SK-N-SH (cell line): Measurements from ENCODE around the gene FCHO1.

ENCODE experiments used
- EP300 ChIP-seq, 2 experiments: IDR thresholded peaks; 2 replicates each; pipeline versions ENCODE4 v1.4.0 to v1.6.1; 2012; ENCODE audit warnings: borderline replicate concordance in 1 of 2, low read depth in 1 of 2, low read length in 1 of 2
- EZH2phosphoT487 ChIP-seq: fragments of 200-600 bp; sonication (generic); IDR thresholded peaks from 2 replicates; pipeline ENCODE4 v1.6.1; 2017; ENCODE audit warnings: low read depth, mixed run types, mild to moderate bottlenecking, antibody characterized with exemption, moderate library complexity, borderline replicate concordance
- JUND ChIP-seq: IDR thresholded peaks from 2 replicates; pipeline ENCODE4 v1.4.0; 2012
- MXI1 ChIP-seq: IDR thresholded peaks from 2 replicates; pipeline ENCODE4 v1.6.1; 2012; ENCODE audit warnings: mild to moderate bottlenecking, low read depth, low read length, improper control_type of control experiment
- NFIC ChIP-seq: IDR thresholded peaks from 2 replicates; pipeline ENCODE4 v1.4.0; 2012; ENCODE audit warnings: borderline replicate concordance
- NRF1 ChIP-seq: IDR thresholded peaks from 2 replicates; pipeline ENCODE4 v1.6.1; 2012; ENCODE audit warnings: low read depth, mild to moderate bottlenecking, low read length
- RAD21 ChIP-seq: IDR thresholded peaks from 2 replicates; pipeline ENCODE4 v1.6.1; 2012; ENCODE audit warnings: mild to moderate bottlenecking, low read length
- SIN3A ChIP-seq: IDR thresholded peaks from 2 replicates; pipeline ENCODE4 v1.6.1; 2012; ENCODE audit warnings: low read depth, mild to moderate bottlenecking, low read length, moderate library complexity, borderline replicate concordance
- TAF1 ChIP-seq: IDR thresholded peaks from 2 replicates; pipeline ENCODE4 v1.6.1; 2012; ENCODE audit warnings: low read depth, mild to moderate bottlenecking, low read length, moderate library complexity, borderline replicate concordance
- YY1 ChIP-seq: IDR thresholded peaks from 2 replicates; pipeline ENCODE4 v1.4.0; 2012; ENCODE audit warnings: low read depth, mild to moderate bottlenecking
- TF ChIP-seq, protein P1 (sequence below): IDR thresholded peaks from 2 replicates; pipeline ENCODE4 v1.6.1; 2012; ENCODE audit warnings: mild to moderate bottlenecking, low read depth, low read length, moderate library complexity
- TF ChIP-seq, protein P2 (sequence below): fragments of 200-600 bp; sonication (generic); IDR thresholded peaks from 2 replicates; pipeline ENCODE4 v1.6.1; 2017; ENCODE audit warnings: antibody characterized with exemption, mild to moderate bottlenecking, moderate library complexity
- TF ChIP-seq, protein P3 (sequence below): fragments of 150-350 bp; IDR thresholded peaks from 2 replicates; pipeline ENCODE4 v1.6.1; 2017; ENCODE audit warnings: antibody characterized with exemption, low read length, low read depth, borderline replicate concordance

DNA sequence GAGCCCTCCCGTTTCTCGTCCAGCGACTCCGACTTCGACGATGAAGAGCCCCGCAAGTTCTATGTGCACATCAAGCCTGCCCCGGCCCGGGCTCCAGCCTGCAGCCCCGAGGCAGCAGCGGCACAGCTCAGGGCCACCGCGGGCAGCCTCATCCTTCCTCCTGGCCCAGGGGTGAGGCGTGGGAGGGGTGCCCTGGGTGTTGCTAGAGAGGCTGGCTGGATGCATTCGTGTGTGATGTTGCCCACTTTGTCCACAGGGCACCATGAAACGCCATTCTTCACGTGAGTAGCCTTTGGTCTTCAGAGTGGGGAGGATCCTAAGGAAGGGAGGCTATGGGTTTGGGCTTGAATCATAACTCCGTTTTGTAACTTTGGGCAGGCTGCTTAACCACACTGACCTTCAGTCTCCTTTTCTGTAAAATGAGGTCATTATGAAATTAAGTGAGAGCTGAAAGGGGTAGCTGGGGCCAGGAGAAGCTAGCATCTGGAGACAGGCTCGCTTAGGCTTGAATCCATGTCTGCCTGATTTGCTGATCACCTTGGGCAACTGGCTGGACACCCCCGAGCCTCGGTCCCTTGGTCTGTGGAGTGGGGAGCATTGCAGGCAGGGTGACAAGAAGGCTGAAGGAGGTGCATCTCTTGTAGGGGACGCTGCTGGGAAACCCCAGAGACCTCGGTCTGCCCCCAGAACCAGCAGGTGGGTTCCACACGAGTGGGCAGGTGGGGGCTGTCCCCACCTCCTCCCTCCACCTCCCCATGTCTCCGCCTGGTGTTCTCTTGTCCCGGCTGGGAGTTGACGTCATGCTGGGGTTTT lies 24.9 kb downstream of the FCHO1 start:
- TF ChIP-seq, protein P1, sequence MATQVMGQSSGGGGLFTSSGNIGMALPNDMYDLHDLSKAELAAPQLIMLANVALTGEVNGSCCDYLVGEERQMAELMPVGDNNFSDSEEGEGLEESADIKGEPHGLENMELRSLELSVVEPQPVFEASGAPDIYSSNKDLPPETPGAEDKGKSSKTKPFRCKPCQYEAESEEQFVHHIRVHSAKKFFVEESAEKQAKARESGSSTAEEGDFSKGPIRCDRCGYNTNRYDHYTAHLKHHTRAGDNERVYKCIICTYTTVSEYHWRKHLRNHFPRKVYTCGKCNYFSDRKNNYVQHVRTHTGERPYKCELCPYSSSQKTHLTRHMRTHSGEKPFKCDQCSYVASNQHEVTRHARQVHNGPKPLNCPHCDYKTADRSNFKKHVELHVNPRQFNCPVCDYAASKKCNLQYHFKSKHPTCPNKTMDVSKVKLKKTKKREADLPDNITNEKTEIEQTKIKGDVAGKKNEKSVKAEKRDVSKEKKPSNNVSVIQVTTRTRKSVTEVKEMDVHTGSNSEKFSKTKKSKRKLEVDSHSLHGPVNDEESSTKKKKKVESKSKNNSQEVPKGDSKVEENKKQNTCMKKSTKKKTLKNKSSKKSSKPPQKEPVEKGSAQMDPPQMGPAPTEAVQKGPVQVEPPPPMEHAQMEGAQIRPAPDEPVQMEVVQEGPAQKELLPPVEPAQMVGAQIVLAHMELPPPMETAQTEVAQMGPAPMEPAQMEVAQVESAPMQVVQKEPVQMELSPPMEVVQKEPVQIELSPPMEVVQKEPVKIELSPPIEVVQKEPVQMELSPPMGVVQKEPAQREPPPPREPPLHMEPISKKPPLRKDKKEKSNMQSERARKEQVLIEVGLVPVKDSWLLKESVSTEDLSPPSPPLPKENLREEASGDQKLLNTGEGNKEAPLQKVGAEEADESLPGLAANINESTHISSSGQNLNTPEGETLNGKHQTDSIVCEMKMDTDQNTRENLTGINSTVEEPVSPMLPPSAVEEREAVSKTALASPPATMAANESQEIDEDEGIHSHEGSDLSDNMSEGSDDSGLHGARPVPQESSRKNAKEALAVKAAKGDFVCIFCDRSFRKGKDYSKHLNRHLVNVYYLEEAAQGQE = no peak
- TF ChIP-seq TAF1 (no peak), NFIC (no peak), YY1 (no peak), RAD21 (no peak), JUND (no peak), NRF1 (no peak), MXI1 (no peak), EP300 (IDR thresholded peaks at IDR 0.05; ENCODE audit: borderline replicate concordance in 1 of 2, low read depth in 1 of 2, low read length in 1 of 2) (no peak), SIN3A (no peak), EZH2phosphoT487 (no peak)
- TF ChIP-seq, protein P2, sequence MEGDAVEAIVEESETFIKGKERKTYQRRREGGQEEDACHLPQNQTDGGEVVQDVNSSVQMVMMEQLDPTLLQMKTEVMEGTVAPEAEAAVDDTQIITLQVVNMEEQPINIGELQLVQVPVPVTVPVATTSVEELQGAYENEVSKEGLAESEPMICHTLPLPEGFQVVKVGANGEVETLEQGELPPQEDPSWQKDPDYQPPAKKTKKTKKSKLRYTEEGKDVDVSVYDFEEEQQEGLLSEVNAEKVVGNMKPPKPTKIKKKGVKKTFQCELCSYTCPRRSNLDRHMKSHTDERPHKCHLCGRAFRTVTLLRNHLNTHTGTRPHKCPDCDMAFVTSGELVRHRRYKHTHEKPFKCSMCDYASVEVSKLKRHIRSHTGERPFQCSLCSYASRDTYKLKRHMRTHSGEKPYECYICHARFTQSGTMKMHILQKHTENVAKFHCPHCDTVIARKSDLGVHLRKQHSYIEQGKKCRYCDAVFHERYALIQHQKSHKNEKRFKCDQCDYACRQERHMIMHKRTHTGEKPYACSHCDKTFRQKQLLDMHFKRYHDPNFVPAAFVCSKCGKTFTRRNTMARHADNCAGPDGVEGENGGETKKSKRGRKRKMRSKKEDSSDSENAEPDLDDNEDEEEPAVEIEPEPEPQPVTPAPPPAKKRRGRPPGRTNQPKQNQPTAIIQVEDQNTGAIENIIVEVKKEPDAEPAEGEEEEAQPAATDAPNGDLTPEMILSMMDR = no peak
- TF ChIP-seq, protein P3, sequence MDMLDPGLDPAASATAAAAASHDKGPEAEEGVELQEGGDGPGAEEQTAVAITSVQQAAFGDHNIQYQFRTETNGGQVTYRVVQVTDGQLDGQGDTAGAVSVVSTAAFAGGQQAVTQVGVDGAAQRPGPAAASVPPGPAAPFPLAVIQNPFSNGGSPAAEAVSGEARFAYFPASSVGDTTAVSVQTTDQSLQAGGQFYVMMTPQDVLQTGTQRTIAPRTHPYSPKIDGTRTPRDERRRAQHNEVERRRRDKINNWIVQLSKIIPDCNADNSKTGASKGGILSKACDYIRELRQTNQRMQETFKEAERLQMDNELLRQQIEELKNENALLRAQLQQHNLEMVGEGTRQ = no peak
